ENCODE data around the gene RASL11B. TPM values are rescaled to one million over a fixed set of nuclear protein-coding genes. Genes with fewer than 3 reads are reported as not detected.

Gene RASL11B
- total and polyA plus RNA-seq, 10 of the 15 experiments (the other 5 are each of a cell fraction or from before 2014, with no cell fraction given) = 0.06 to 0.45 (median 0.08) TPM; not detected in 5

DNA sequence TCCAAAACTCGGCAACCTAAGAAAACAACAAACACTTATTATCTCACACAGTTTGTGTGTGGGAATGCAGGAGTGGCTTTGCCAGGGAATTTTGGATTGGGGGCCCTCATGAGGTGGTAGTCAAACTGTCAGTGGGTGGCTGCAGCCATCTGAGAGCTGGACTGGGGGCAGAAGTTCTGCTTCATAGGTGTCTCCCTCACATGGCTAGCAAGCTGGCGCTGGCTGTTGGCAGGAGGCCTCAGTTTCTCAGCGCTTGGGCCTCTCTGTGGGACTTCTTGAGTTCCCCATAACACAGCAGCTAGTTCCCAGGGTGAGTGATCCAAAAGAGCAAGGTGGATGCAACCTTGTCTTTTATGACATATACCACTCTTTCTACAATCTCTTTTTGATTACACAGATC lies 26.0 kb upstream of the RASL11B start:
- Histone ChIP-seq H3K9me3 (replicated peaks; ENCODE audit: control insufficient read depth, insufficient read depth, low read length) (no peaks in the 10 kb centered on the region), H3K4me2 (ENCODE audit: control insufficient read depth, insufficient read depth) (no peak overlapping the region), H3K27ac (ENCODE audit: control insufficient read depth, insufficient read depth) (no peak overlapping the region), H3K4me3 (no peak overlapping the region), H2AFZ (ENCODE audit: control insufficient read depth, low read depth, low read length) (no peak overlapping the region), H3K36me3 (ENCODE audit: control insufficient read depth in 2 of 2, insufficient read depth in 2 of 2, low read length in 1 of 2) (no peaks in the 10 kb centered on the region), H3K4me1 (ENCODE audit: control insufficient read depth, insufficient read depth, low read length) (no peaks in the 10 kb centered on the region), H3K9ac (ENCODE audit: control insufficient read depth, insufficient read depth, low read length) (no peak overlapping the region), H3K79me2 (ENCODE audit: control insufficient read depth, insufficient read depth, low read length) (no peaks in the 10 kb centered on the region), H3K27me3 (replicated peaks in 1 of 2; ENCODE audit: control insufficient read depth in 2 of 2, insufficient read depth in 2 of 2, low read length in 1 of 2) (no peaks in the 10 kb centered on the region), H4K20me1 (ENCODE audit: control insufficient read depth, insufficient read depth) (no peaks in the 10 kb centered on the region)
- ATAC-seq (no peak), DNase-seq (ENCODE audit: low read depth, low spot score) (no peak), FAIRE-seq (no peak)
- POLR2A ChIA-PET = no interaction called here
- RAD21 ChIA-PET (ENCODE audit: unreplicated experiment) = no interaction called here
- intact Hi-C loops (cut with micrococcal nuclease; ENCODE audit: unreplicated experiment) = no loop called here
- BruUV-seq (replicated peaks) = no TSS peak
- SMC1A ChIA-PET (ENCODE audit: uncharacterized antibody, unreplicated experiment) = interaction anchor here (0.7 kb wide), 1 partner anchor 11 kb away, joined by 3 read pairs; no protein-coding TSS in a partner anchor
- TF ChIP-seq SMARCA5 (IDR thresholded peaks at IDR 0.05) (no peak), ZNF622 (IDR thresholded peaks at IDR 0.05) (no peak), BRCA1 (IDR thresholded peaks at IDR 0.05; ENCODE audit: low read depth, low read length) (no peak)
- TF ChIP-seq, protein P1, sequence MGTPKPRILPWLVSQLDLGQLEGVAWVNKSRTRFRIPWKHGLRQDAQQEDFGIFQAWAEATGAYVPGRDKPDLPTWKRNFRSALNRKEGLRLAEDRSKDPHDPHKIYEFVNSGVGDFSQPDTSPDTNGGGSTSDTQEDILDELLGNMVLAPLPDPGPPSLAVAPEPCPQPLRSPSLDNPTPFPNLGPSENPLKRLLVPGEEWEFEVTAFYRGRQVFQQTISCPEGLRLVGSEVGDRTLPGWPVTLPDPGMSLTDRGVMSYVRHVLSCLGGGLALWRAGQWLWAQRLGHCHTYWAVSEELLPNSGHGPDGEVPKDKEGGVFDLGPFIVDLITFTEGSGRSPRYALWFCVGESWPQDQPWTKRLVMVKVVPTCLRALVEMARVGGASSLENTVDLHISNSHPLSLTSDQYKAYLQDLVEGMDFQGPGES (IDR thresholded peaks at IDR 0.05) = no peak
- 50% methylated on average over 3 of the region's 3 CpGs for WGBS (ENCODE audit: insufficient coverage, insufficient replicate concordance, low lambda C conversion rate, missing lambda C conversion rate)
- CTCF ChIA-PET = no interaction called here
- in situ Hi-C loops (cut with MboI) = no loop called here

DNA sequence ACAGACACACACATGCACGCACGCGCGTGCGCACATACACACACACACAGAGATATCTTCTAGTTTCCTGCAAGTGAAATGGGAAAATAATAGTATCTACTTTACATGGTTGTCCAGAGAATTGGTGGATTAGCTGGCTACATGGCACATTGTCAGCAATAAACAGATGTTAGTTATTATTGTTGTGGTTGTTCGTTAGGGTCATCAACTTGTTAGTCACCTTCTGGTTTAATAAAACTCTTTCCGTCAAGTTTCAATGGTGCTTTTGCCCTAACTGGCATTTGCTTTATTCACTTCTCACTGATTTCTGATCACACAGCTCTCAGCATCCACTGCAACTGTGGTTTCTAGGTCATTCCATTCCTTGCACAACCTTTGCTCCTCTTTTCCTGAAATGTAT lies 25.4 kb upstream of the RASL11B start:
- no peak for FAIRE-seq
- no peak for DNase-seq (ENCODE audit: low read depth, low spot score)
- TF ChIP-seq STAT3 (IDR thresholded peaks at IDR 0.05; ENCODE audit: low read depth, low read length) = no peak
- TF ChIP-seq BMI1 (IDR thresholded peaks at IDR 0.05; ENCODE audit: borderline replicate concordance) = no peak
- TF ChIP-seq BCL11A (IDR thresholded peaks at IDR 0.05; ENCODE audit: low read depth, low read length) = no peak
- no peak for TF ChIP-seq ZNF622 (IDR thresholded peaks at IDR 0.05)
- TF ChIP-seq EP300 (IDR thresholded peaks at IDR 0.05; ENCODE audit: borderline replicate concordance in 1 of 2, control insufficient read depth in 1 of 2, low read depth in 2 of 2, low read length in 2 of 2) = no peak
- CTCF ChIA-PET = no interaction called here
- no peaks in the 10 kb centered on the region for H3K36me3 ChIP-seq (ENCODE audit: control insufficient read depth in 2 of 2, insufficient read depth in 2 of 2, low read length in 1 of 2)
- H3K9me3 ChIP-seq (replicated peaks; ENCODE audit: control insufficient read depth, insufficient read depth, low read length) = no peaks in the 10 kb centered on the region
- no peaks in the 10 kb centered on the region for H3K4me1 ChIP-seq (ENCODE audit: control insufficient read depth, insufficient read depth, low read length)
- intact Hi-C loops (cut with micrococcal nuclease; ENCODE audit: unreplicated experiment) = no loop called here
- RAD21 ChIA-PET (ENCODE audit: unreplicated experiment) = no interaction called here
- H3K27me3 ChIP-seq (replicated peaks in 1 of 2; ENCODE audit: control insufficient read depth in 2 of 2, insufficient read depth in 2 of 2, low read length in 1 of 2) = no peaks in the 10 kb centered on the region
- no TSS peak for BruUV-seq (replicated peaks)
- no peak for ATAC-seq
- H3K9ac ChIP-seq (ENCODE audit: control insufficient read depth, insufficient read depth, low read length) = no peak overlapping the region
- H3K27ac ChIP-seq (ENCODE audit: control insufficient read depth, insufficient read depth) = no peak overlapping the region
- no peaks in the 10 kb centered on the region for H4K20me1 ChIP-seq (ENCODE audit: control insufficient read depth, insufficient read depth)
- no peaks in the 10 kb centered on the region for H3K79me2 ChIP-seq (ENCODE audit: control insufficient read depth, insufficient read depth, low read length)
- H3K4me2 ChIP-seq (ENCODE audit: control insufficient read depth, insufficient read depth) = no peak overlapping the region
- WGBS (ENCODE audit: insufficient coverage, insufficient replicate concordance, low lambda C conversion rate, missing lambda C conversion rate) = 85% methylated on average over 7 of the region's 7 CpGs
- POLR2A ChIA-PET = no interaction called here
- H3K4me3 ChIP-seq = no peak overlapping the region
- SMC1A ChIA-PET (ENCODE audit: uncharacterized antibody, unreplicated experiment) = interaction anchor here (0.7 to 0.9 kb wide), 2 partner anchors 10 to 870 kb away, joined by 3 read pairs; no protein-coding TSS in a partner anchor
- no peak overlapping the region for H2AFZ ChIP-seq (ENCODE audit: control insufficient read depth, low read depth, low read length)
- in situ Hi-C loops (cut with MboI) = no loop called here
